Limb (tissue), 2 donors: ENCODE results near the gene ENSA.
"Not testable (repeated sequence)": the region's sequence is repeated elsewhere in the genome, so short reads cannot be mapped to it uniquely, and the experiment has no call there.

Experiments used
- DNase-seq, 2 donors: peaks; one replicate each; pipeline ENCODE4 v3.0.0-alpha.2; 2016; ENCODE audit errors: extremely low spot score in 2 of 2

The ENSA gene

GRCh38 chr1:150621497-150622302 is 7.7 kb downstream of the ENSA start:
- peak; percentile 45 to 46 for DNase-seq

GRCh38 chr1:150620919-150621318 is 8.5 kb downstream of the ENSA start:
- DNase-seq: no peak

GRCh38 chr1:150619576-150620509 is 9.6 kb downstream of the ENSA start:
- peak in 1 of 2 donors; percentile 14 for DNase-seq

- no peak for DNase-seq
Measured at GRCh38 chr1:150615346-150616201, 13.8 kb downstream of the ENSA start.

GRCh38 chr1:150613061-150613920 is 16.1 kb downstream of the ENSA start:
- peak in 1 of 2 donors; percentile 7 for DNase-seq

GRCh38 chr1:150612014-150612345 is 17.4 kb downstream of the ENSA start:
- no peak for DNase-seq

GRCh38 chr1:150610576-150610975 is 18.8 kb downstream of the ENSA start:
- DNase-seq: no peak

- DNase-seq: peak in 1 of 2 donors; percentile 20
Measured at GRCh38 chr1:150609732-150610131, 19.7 kb downstream of the ENSA start.

GRCh38 chr1:150606463-150607142 is 22.8 kb downstream of the ENSA start:
- DNase-seq: no peak

GRCh38 chr1:150605451-150605731 is 24.0 kb downstream of the ENSA start:
- not testable (repeated sequence) for DNase-seq

- no peak for DNase-seq
Measured at GRCh38 chr1:150604226-150604588, 25.2 kb downstream of the ENSA start.

- DNase-seq: no peak
Measured at GRCh38 chr1:150603711-150604110, 25.7 kb downstream of the ENSA start.

GRCh38 chr1:150602372-150602771 is 27.0 kb downstream of the ENSA start:
- not testable (repeated sequence) for DNase-seq

GRCh38 chr1:150601540-150601939 is 27.9 kb downstream of the ENSA start:
- no peak for DNase-seq

- not testable (repeated sequence) for DNase-seq
Measured at GRCh38 chr1:150598346-150598745, 31.1 kb downstream of the ENSA start.

- DNase-seq: no peak
Measured at GRCh38 chr1:150596976-150597375, 32.4 kb downstream of the ENSA start.

GRCh38 chr1:150596095-150596892 is 33.1 kb downstream of the ENSA start:
- no peak for DNase-seq

- DNase-seq: no peak
Measured at GRCh38 chr1:150582371-150582770, 47.0 kb downstream of the ENSA start.

- not testable (repeated sequence) for DNase-seq
Measured at GRCh38 chr1:150581962-150582361, 47.5 kb downstream of the ENSA start.
